Measurements from ENCODE around the gene PCDHGA1. TPM values are rescaled to one million over a fixed set of nuclear protein-coding genes. Genes with fewer than 3 reads are reported as not detected.
A peak's percentile ranks its signal among the peaks of the same experiment; 100 is the strongest.
"Not testable (repeated sequence)": the region's sequence is repeated elsewhere in the genome, so short reads cannot be mapped to it uniquely, and the experiment has no call there.

The PCDHGA1 gene
- polyA plus RNA-seq, 1 donor from 2014 or later: 0.19 TPM

DNA sequence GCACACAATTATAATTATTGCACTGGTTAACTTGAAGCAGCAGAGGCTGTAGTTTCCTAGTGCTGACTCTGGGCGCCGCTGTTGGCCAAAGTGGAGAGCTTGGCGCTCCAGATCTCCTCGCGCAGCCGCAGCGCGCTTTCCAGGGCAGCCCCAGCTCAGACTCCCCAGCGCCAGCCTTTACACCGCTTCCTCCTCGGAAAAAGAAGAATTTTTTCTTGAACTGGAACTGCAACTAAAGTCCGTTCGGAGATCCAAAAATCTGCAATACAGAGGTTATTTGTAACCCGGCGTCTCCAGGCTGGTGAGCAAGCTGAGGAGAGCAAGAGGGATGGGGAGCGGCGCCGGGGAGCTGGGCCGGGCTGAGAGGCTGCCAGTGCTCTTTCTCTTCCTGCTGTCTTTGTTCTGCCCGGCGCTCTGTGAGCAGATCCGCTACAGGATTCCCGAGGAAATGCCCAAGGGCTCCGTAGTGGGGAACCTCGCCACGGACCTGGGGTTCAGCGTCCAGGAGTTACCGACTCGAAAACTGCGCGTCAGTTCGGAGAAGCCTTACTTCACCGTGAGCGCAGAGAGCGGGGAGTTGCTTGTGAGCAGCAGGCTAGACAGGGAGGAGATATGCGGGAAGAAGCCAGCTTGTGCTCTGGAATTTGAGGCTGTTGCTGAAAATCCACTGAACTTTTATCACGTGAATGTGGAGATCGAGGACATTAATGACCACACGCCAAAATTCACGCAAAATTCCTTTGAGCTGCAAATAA lies 57.4 kb downstream of the PCDHGA1 start, which contains the start of gene PCDHGB4:
Gene PCDHGB4, plus strand, starts transcription at position 142 of the 755 bp plus-strand sequence. Its CDS starts 187 bp downstream, at position 329.
- Histone ChIP-seq H3K9me3 (ENCODE audit: low read length) (peaks cover 36% of the 10 kb centered on the region), H3K4me3 (ENCODE audit: low read length) (peak within 1 kb of the TSS; percentile 53)
- not testable (repeated sequence) for H3K9ac ChIP-seq (ENCODE audit: low read length)

DNA sequence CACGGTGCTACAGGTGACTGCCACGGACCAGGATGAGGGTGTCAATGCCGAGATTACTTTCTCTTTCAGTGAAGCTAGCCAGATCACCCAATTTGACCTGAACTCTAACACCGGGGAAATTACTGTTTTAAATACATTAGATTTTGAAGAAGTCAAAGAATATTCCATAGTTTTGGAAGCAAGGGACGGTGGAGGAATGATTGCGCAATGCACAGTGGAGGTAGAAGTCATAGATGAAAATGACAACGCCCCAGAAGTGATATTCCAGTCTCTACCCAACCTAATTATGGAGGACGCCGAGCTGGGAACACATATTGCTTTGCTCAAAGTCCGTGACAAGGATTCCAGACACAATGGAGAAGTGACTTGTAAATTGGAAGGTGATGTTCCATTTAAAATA lies 58.3 kb downstream of the PCDHGA1 start:
- H3K4me3 ChIP-seq (ENCODE audit: low read length): peak overlapping the region; percentile 53
- peaks cover 37% of the 10 kb centered on the region for H3K9me3 ChIP-seq (ENCODE audit: low read length)
- no peak overlapping the region for H2AFZ ChIP-seq (ENCODE audit: low read depth, low read length)
- H4K20me1 ChIP-seq (ENCODE audit: insufficient read depth): no peaks in the 10 kb centered on the region
- H3F3A ChIP-seq (ENCODE audit: insufficient read depth, low read length, poor library complexity, severe bottlenecking): no peaks in the 10 kb centered on the region
- no peak overlapping the region for H3K27ac ChIP-seq (ENCODE audit: low read length)
- H3K9ac ChIP-seq (ENCODE audit: low read length): no peak overlapping the region
- no peaks in the 10 kb centered on the region for H3K36me3 ChIP-seq (ENCODE audit: insufficient read depth, low read length)
- H3K4me2 ChIP-seq (ENCODE audit: low read length): no peak overlapping the region
- no peaks in the 10 kb centered on the region for H3K27me3 ChIP-seq (ENCODE audit: insufficient read depth, low read depth, low read length)
- TF ChIP-seq, protein P1, sequence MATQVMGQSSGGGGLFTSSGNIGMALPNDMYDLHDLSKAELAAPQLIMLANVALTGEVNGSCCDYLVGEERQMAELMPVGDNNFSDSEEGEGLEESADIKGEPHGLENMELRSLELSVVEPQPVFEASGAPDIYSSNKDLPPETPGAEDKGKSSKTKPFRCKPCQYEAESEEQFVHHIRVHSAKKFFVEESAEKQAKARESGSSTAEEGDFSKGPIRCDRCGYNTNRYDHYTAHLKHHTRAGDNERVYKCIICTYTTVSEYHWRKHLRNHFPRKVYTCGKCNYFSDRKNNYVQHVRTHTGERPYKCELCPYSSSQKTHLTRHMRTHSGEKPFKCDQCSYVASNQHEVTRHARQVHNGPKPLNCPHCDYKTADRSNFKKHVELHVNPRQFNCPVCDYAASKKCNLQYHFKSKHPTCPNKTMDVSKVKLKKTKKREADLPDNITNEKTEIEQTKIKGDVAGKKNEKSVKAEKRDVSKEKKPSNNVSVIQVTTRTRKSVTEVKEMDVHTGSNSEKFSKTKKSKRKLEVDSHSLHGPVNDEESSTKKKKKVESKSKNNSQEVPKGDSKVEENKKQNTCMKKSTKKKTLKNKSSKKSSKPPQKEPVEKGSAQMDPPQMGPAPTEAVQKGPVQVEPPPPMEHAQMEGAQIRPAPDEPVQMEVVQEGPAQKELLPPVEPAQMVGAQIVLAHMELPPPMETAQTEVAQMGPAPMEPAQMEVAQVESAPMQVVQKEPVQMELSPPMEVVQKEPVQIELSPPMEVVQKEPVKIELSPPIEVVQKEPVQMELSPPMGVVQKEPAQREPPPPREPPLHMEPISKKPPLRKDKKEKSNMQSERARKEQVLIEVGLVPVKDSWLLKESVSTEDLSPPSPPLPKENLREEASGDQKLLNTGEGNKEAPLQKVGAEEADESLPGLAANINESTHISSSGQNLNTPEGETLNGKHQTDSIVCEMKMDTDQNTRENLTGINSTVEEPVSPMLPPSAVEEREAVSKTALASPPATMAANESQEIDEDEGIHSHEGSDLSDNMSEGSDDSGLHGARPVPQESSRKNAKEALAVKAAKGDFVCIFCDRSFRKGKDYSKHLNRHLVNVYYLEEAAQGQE (IDR thresholded peaks at IDR 0.05; ENCODE audit: borderline replicate concordance): no peak
- no peak for TF ChIP-seq POLR2AphosphoS5 (IDR thresholded peaks at IDR 0.05)
- no peak for TF ChIP-seq MXI1 (conservative IDR thresholded peaks at IDR 0.05; ENCODE audit: poor library complexity, severe bottlenecking)
- no peak for TF ChIP-seq TAF1 (IDR thresholded peaks at IDR 0.05; ENCODE audit: low read depth)
- TF ChIP-seq RAD21 (conservative IDR thresholded peaks at IDR 0.05): no peak
- TF ChIP-seq SMC3 (conservative IDR thresholded peaks at IDR 0.05; ENCODE audit: poor library complexity): no peak
- no peaks in the 10 kb centered on the region for H3K79me2 ChIP-seq (replicated peaks; ENCODE audit: insufficient read depth, low read length)
- no peaks in the 10 kb centered on the region for H3K9me2 ChIP-seq (ENCODE audit: insufficient read depth, low read length)

More for the DNA sequence above, 57.4 kb downstream of the PCDHGA1 start, which contains the start of gene PCDHGB4:
- H3K79me2 ChIP-seq (replicated peaks; ENCODE audit: insufficient read depth, low read length); H2AFZ ChIP-seq (ENCODE audit: low read depth, low read length); H3K4me2 ChIP-seq (ENCODE audit: low read length); H3K9me2 ChIP-seq (ENCODE audit: insufficient read depth, low read length); H3K27me3 ChIP-seq (ENCODE audit: insufficient read depth, low read depth, low read length); H3F3A ChIP-seq (ENCODE audit: insufficient read depth, low read length, poor library complexity, severe bottlenecking); H4K20me1 ChIP-seq (ENCODE audit: insufficient read depth); H3K36me3 ChIP-seq (ENCODE audit: insufficient read depth, low read length): not testable (repeated sequence)
- peak within 1 kb of the TSS; percentile 41 for H3K27ac ChIP-seq (ENCODE audit: low read length)
- TF ChIP-seq, protein P2, sequence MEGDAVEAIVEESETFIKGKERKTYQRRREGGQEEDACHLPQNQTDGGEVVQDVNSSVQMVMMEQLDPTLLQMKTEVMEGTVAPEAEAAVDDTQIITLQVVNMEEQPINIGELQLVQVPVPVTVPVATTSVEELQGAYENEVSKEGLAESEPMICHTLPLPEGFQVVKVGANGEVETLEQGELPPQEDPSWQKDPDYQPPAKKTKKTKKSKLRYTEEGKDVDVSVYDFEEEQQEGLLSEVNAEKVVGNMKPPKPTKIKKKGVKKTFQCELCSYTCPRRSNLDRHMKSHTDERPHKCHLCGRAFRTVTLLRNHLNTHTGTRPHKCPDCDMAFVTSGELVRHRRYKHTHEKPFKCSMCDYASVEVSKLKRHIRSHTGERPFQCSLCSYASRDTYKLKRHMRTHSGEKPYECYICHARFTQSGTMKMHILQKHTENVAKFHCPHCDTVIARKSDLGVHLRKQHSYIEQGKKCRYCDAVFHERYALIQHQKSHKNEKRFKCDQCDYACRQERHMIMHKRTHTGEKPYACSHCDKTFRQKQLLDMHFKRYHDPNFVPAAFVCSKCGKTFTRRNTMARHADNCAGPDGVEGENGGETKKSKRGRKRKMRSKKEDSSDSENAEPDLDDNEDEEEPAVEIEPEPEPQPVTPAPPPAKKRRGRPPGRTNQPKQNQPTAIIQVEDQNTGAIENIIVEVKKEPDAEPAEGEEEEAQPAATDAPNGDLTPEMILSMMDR (IDR thresholded peaks at IDR 0.05; ENCODE audit: poor library complexity, severe bottlenecking): peak; percentile 69
- TF ChIP-seq SMC3 (conservative IDR thresholded peaks at IDR 0.05; ENCODE audit: poor library complexity): peak; percentile 65
- TF ChIP-seq RAD21 (conservative IDR thresholded peaks at IDR 0.05): peak; percentile 70
